ENCODE measurements around the gene GPATCH8.

DNA sequence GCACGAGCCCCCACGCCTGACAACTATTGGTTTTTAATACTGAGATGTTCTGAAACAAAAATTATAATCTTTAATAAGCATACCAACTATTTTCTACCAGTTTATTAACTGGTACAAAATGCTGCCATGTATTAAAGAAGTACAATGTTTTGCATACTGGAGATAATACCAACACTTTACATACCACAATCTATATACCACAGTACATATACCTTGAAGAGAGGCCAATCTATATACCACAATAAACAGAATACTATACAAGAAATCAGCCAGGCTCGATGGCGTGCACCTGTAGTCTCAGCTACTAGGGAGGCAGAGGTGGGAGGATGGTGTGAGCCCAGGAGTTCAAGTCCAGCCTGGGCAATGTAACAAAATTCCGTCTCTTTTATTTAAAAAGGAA is 9.9 kb downstream of the GPATCH8 start:
- TF ChIP-seq CTCF (IDR thresholded peaks at IDR 0.05) (no peak), EZH2phosphoT487 (IDR thresholded peaks at IDR 0.05) (no peak), EZH2 (IDR thresholded peaks at IDR 0.05) (no peak)

All from neural progenitor cell (in vitro differentiated cells).